ENCODE measurements around the gene AQP11.
A peak's percentile ranks its signal among the peaks of the same experiment; 100 is the strongest.
"Not testable (repeated sequence)": the region's sequence is repeated elsewhere in the genome, so short reads cannot be mapped to it uniquely, and the experiment has no call there.

The AQP11 gene

GRCh38 chr11:77589521-77590193 is at the start of gene AQP11:
AQP11 (plus strand) TSS chr11:77589953; CDS start chr11:77589993, 40 bp downstream.
- DNase-seq (ENCODE audit: low read depth) = peak; percentile 67

- no peak for DNase-seq (ENCODE audit: low read depth)
Observed at GRCh38 chr11:77542296-77542695, 47.5 kb upstream of the AQP11 start.

GRCh38 chr11:77547047-77547836 is 42.5 kb upstream of the AQP11 start:
- DNase-seq (ENCODE audit: low read depth) = no peak

- DNase-seq (ENCODE audit: low read depth) = no peak
Observed at GRCh38 chr11:77547863-77548551, 41.7 kb upstream of the AQP11 start.

- no peak for DNase-seq (ENCODE audit: low read depth)
Observed at GRCh38 chr11:77548552-77549445, 41.0 kb upstream of the AQP11 start.

GRCh38 chr11:77551426-77551825 is 38.3 kb upstream of the AQP11 start:
- DNase-seq (ENCODE audit: low read depth) = not testable (repeated sequence)

- no peak for DNase-seq (ENCODE audit: low read depth)
Observed at GRCh38 chr11:77557553-77557952, 32.2 kb upstream of the AQP11 start.

- no peak for DNase-seq (ENCODE audit: low read depth)
Observed at GRCh38 chr11:77558380-77558779, 31.4 kb upstream of the AQP11 start.

- DNase-seq (ENCODE audit: low read depth) = no peak
Observed at GRCh38 chr11:77559686-77560401, 29.9 kb upstream of the AQP11 start.

- DNase-seq (ENCODE audit: low read depth) = no peak
Observed at GRCh38 chr11:77560605-77561004, 29.1 kb upstream of the AQP11 start.

GRCh38 chr11:77561257-77561656 is 28.5 kb upstream of the AQP11 start:
- DNase-seq (ENCODE audit: low read depth) = no peak

GRCh38 chr11:77568306-77568705 is 21.4 kb upstream of the AQP11 start:
- no peak for DNase-seq (ENCODE audit: low read depth)

- no peak for DNase-seq (ENCODE audit: low read depth)
Observed at GRCh38 chr11:77568916-77569675, 20.7 kb upstream of the AQP11 start.

- no peak for DNase-seq (ENCODE audit: low read depth)
Observed at GRCh38 chr11:77569676-77570070, 20.1 kb upstream of the AQP11 start.

GRCh38 chr11:77570896-77571295 is 18.9 kb upstream of the AQP11 start:
- DNase-seq (ENCODE audit: low read depth) = not testable (repeated sequence)

GRCh38 chr11:77575428-77575827 is 14.3 kb upstream of the AQP11 start:
- not testable (repeated sequence) for DNase-seq (ENCODE audit: low read depth)

- no peak for DNase-seq (ENCODE audit: low read depth)
Observed at GRCh38 chr11:77580712-77581337, 8.9 kb upstream of the AQP11 start.

GRCh38 chr11:77589181-77589520 is 602 bp upstream of the AQP11 start:
- no peak for DNase-seq (ENCODE audit: low read depth)

- DNase-seq (ENCODE audit: low read depth) = no peak
Observed at GRCh38 chr11:77590194-77590782, 535 bp downstream of the AQP11 start.

- no peak for DNase-seq (ENCODE audit: low read depth)
Observed at GRCh38 chr11:77592727-77593126, 3.0 kb downstream of the AQP11 start.
